Measurements from ENCODE around the gene MAFF.
"Not testable (repeated sequence)": the region's sequence is repeated elsewhere in the genome, so short reads cannot be mapped to it uniquely, and the experiment has no call there.

Gene MAFF

DNA sequence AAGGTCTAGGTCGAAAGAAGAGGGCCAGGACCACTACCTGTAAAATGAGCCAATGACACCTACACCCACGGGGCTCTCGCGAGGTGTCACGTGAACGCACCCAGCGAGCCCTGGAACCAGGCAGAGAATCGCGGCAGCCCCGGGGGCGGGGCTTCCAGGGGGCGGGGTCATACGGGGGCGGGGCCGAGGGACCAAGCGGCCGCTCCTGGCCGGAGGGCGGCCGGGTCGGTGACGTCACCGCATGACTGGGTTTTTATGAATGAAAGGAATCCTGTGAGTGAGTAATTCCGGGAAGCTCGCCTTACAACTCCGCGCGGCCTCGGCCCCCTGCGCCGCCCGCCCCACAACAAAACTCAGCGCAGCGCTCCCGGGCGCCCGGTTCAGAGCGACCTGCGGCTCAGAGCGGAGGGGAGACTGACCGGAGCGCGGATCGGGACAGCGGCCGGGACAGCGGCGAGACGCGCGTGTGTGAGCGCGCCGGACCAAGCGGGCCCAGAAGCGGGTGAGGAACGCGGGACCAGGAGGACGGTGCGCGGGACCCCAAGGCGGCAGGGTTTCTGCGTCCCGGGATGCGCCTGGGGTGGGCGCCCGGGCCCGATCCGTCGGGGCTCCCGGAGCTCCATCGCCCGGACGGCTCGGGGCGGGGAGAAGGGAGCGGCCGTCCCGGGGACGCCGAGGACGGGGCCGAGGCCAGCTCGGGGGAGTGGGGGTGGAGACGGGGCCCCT is at the start of gene MAFF:
Gene MAFF (plus strand): TSS at position 284 of the 726 bp plus-strand sequence. CDS start 11,860 bp downstream, outside the sequence.
- peak; percentile 77 for DNase-seq

DNA sequence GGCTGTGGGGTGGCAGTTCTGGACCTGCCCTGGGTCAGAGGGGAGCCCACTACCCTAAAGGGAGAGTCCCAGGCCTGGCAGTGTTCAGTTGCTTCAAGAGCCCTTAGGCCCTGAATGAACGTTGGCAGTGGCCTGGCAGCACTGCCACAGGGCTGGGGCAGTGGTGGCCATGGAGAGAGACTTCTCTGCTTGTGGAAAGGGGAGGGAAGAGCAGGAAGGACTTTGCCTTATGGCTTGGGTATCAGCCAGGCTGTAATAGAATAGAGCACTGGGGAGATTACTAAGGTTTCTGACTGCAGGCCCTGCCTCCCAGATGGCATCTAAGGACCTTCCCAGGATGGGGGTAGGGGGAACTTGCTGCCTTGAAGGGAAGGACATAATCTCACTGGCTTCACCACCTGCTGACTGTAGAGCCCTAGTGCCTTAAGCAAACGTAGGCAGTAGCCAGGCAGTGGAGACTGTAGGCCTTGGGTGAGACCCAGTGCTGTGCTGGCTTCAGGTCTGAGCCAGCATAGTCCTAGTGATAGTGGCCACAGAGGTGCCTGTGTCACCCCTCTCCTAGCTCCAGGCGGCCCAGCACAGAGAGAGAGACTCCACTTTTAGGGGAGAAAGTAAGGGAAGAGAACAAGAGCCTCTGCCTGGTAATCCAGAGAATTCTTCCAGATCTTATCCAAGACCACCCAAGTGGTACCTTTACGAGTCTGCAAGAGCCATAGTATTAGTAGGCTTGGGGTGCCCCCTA is 47.8 kb upstream of the MAFF start:
- DNase-seq: no peak

DNA sequence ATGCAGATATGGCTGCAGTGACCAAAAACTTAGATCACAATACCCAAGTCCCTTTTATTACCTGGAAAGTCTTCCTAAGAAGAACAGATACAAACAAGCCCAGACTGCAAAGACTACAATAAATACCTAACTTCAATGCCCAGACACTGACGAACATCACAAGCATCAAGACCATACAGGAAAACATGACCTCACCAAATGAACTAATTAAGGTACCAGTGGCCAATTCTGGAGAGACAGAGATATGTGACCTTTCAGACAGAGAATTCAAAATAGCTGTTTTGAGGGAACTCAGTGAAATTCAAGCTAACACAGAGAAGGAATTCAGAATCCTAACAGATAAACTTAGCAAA is 47.3 kb upstream of the MAFF start:
- not testable (repeated sequence) for DNase-seq

DNA sequence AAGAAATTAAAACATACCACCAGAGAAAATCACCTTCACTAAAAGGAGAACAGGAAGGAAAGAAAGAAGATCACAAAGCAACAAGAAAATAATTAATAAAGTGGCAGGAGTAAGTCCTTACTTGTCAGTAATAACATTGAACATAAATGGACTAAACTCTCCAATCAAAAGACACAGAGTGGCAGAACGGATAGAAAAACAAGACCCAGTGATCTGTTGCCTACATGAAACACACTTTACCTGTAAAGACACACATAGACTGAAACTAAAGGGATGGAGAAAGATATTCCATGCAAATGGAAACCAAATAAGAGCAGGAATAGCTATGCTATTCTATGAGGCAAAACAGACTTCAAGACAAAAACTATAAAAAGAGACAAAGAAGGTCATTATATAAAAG is 46.1 kb upstream of the MAFF start:
- DNase-seq: no peak

GRCh38 chr22:38162881-38163843 is 38.6 kb upstream of the MAFF start:
- DNase-seq: no peak

DNA sequence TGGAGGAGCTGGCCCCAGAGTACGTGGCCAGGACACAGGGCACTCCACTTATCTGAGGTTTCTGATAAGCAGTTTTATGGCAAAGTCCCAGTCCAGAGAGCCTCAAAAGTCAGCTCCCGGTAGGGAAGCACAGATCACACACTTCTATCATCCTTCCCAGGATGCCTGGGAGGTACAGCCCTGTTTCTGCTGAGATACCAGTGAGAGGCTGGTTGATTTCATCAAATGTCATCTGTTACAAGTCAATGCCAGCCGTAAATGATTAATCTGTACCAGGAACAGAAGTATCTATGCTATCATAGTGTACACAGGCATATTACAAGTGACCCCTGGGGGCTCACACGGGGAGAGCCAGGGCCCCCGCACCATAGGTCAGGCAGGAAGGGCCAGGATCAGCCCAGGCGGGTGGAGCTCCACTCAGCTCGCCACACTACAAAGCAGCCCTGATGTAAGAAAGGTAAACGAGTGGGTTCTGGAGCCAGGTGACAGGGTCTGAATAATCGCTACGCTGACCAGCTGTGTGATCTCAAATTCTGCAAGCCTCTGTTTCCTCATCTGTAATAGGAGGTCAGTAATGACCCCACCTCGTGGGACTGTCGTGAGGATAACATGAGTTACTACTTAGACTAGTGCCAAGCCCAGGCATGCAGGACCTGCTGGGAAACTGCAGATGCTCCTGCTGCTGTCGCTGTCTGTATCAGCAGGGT is 37.8 kb upstream of the MAFF start:
- DNase-seq: no peak

GRCh38 chr22:38164551-38164918 is 37.3 kb upstream of the MAFF start:
- DNase-seq: no peak

GRCh38 chr22:38165922-38166593 is 35.7 kb upstream of the MAFF start:
- DNase-seq: no peak

DNA sequence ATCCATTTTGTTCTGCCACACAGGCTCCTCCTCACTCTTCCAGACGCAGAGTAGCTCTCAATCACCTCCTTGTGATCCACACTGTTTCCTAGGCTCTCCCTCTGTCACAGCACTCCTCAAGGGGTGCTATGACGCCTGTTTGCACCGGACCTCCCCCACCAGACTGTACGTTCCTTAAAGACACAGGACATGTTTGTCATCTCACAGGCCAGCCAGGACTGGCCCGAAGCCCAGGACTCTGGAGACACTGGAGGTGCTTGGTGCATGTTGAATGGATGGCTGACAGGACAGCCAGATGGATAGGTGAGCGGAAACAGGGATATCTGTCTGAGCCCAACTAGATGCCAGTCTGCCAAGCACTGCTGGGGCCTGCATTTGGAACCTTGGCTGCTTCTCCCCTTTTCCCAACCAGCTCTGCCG is 33.8 kb upstream of the MAFF start:
- no peak for DNase-seq

DNA sequence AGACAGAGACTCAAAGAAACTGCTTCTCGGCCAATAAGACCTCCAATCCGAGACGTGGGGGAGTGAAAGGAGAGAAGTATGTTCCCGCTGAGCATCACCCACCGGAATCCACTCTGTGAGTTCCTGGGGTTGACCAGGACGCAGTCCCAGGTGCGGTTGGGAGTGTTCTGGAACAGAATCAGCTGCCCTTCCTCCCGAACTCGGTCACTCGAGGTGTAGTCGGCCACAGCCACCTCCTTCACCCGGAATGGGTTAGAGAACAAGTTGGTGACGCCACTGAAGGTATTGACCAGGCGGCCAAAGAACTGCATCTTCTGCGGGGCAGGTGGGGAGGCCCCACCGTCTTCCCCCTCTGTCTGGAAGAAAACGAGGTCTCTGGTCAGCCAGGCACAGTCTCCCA is 32.7 kb upstream of the MAFF start:
- DNase-seq: no peak

DNA sequence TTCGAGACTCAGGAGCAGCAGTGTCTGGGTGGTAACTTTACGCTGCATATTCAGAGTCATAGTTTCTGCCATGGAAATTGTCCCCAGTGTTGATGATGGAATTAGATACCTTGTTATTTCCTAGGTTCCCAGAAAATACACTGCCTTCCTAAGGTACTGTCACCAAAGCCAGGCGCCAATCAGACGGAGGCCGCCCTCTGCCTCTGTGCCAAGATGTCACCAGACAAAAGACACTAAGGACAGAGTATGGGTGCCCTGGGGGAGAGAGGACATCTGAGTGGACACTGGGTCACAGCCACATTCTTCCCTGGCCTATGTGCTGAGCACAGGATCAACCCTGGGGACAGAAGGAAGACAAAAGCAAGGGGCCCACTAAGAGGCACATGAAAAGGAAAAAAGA is 31.3 kb upstream of the MAFF start:
- no peak for DNase-seq

DNA sequence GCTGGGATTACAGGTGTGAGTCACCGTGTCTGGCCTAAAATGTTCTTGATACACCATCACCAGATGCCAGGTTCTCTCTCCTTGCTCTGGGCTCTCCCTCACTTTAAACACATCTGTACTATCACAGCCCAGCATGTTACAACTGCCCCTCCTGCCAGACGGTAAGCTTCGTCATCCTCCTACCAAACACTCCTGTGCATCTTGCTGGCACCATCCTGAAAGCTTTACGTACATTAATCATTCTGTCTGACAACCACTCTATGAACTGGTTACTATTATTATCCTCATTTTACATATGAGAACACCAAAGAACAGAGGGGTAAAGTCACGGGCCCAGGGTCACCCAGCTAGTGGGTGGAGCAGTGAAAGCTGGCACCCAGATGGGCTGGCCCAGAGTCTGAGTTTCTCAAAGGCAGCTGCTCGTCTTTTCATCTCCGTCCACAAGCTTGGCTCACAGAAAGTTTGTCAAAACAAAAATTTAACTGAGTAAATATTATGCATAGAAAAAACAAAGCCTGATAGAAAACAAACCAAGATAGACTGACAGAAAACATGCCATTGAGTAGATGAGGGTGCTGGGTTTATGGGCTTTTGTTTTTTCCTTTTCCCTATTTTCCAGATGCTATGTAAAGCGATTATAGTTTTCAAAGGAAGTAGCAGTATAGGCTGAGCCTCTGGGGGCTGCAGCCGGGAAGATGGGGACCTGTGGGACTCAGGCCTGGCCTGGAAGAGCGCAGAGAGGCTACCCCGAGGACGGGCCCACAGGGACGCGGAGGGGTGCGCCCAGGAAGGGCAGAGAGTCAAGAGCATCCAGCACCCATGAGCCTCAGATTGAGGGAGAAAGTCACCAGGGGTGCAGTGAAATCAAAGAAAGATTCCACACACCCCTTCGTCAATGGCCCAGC is 29.6 kb upstream of the MAFF start:
- peak; percentile 71 for DNase-seq

DNA sequence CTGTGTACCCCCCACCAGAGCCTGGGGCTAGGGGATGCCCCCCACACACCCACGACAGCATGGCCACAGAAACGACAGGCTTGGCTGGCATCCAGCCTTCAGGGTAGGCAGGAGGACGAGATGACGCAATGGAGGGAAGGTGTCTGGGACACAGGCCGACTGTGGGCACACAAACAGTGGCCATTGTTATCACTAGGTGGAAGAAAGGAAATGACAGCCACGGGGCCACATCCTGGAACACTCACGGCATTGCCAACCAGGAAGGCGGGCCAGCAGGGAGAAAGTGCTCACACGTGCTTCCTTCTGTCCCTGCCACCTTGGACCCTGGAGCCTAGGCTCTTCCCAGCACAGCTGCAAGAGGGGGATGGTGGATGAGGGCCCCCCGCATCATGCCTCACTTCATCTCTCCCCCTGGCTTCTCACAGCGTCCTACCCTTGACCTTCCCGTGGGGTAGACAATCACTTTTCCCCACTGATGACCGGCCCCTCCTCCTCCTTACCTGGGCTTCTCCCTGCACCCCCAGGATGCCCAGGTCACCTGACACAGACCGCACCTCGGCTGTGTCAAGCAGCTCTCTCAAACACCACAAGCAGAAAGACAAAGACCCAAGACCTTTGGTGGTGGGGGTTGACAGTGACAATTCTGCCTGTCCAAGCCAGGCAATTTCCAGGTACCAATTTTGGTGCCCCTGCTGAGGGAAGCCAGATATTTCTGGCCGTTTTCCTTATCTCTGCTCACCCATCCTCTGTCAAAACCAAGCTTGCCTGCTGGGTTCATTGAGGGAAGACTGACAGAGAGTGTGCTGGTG is 28.8 kb upstream of the MAFF start:
- peak; percentile 67 for DNase-seq

- no peak for DNase-seq
These were observed 28.2 kb upstream of the MAFF start for GRCh38 chr22:38173641-38173906.

DNA sequence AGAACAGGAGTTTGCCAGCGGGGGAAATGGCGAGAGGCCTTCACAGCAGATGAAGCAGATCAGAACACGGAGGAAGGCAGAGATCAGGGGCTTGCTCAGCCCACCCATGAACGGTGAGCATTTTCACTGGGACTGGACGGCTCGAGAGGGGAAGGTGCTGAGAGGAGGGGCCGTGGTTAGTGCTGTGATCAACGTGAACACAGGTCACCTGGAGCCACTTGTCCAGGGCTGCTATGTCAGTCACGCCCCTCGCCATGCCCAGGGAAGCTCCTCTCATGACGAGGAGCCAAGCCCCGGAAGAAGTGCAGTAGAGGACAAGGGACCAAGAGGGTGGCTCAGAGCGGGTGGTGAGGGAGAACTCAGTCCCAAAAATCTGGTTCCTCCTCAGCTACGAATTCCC is 27.2 kb upstream of the MAFF start:
- no peak for DNase-seq

DNA sequence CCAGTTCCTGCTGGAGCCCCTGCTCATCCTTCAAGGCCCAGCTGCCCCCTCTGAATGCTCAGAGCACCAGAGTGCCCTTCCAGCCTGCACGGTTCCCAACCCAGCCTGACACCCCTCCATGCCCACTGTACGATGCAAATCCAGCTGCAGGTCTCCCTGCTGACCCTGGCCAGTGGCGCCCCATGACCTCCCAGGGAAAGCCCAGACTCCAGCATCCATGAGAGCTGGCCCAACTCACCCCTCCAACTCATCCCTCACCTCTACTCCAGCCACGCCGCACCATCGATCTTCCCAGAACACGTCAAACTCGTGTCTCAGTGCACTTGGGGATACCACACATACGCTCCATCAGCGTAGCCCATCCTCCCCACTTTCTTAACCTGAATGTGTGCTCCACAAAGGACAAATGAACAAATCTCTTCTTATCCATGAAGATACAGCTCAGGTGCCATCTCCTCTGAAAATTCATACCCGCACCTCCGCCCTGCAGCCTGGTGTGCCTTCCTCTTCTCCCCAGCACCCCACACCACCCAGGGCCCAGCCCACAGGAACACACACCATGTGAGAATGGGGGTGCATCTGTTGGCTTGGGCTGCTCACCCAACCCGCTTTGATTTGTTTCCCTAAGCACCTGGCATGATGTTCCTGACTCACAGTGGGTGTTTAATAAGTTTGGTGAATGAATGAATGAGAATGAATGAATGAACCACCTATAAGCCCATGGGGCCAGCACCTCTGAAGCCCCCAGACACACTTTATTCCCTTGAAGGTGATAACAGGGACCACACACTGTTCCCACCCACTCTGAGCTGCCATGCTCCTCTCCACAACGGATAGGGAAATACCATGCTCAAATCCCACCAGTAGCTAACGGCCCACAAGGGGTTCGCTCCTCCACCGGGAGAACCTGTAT is 26.3 kb upstream of the MAFF start:
- DNase-seq: no peak

- peak; percentile 71 for DNase-seq
These were observed 25.5 kb upstream of the MAFF start for GRCh38 chr22:38176170-38176741.

DNA sequence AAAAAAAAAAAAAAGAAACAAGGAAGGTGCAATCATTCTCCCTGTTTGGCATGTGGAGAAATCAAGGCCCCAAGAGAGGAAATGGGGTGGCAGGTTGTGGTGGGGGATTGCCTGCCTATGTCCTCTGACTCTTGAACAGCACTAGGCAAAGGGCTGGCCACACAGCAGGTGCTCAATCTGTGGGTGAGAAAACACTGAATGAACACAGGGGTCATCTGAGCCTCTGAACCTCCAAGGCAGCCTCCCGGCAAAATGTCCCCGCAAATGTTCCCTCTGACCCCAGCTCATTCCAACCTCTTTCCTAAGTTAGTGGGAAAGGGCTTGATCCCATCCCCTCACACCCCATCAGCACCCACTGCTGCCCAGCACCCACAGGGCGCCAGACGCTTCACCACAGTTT is 24.8 kb upstream of the MAFF start:
- no peak for DNase-seq

DNA sequence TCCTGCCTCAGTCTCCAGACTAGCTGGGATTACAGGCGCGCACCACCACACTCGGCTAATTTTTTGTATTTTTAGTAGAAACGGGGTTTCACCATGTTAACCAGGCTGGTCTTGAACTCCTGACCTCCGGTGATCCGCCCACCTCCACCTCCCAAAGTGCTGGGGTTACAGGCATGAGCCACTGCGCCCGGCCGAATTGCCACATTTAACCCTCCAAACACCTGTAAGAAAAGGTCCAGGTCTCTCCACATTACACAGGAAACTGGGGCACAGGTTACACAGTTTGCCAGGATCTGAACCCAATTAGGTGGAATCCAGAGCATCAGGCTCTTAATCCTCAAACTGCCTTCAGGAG is 24.2 kb upstream of the MAFF start:
- not testable (repeated sequence) for DNase-seq

All from SHP77 treated with DMSO at 0.1 percent for 48 hours (cell line).